ENCODE measurements around the gene ADCYAP1R1.

- TF ChIP-seq CEBPB (IDR thresholded peaks at IDR 0.05): no peak
- 0 out of 2 replicates have a peak, but pooled peaks have one; percentile 22 for TF ChIP-seq RAD21 (IDR thresholded peaks at IDR 0.05; ENCODE audit: low read depth)
- no peak for TF ChIP-seq NFIC (IDR thresholded peaks at IDR 0.05)
- no peak for TF ChIP-seq MAX (IDR thresholded peaks at IDR 0.05)
- no peak for TF ChIP-seq EP300 (IDR thresholded peaks at IDR 0.05; ENCODE audit: borderline replicate concordance)
Measured at GRCh38 chr7:31126976-31127375, 74.9 kb downstream of the ADCYAP1R1 start.
